HG03095 (cell line): ENCODE measurements around the gene DOK5.
"Not testable (repeated sequence)": the region's sequence is repeated elsewhere in the genome, so short reads cannot be mapped to it uniquely, and the experiment has no call there.

Source experiments
- ATAC-seq: cut with Tn5 transposase; IDR thresholded peaks from one replicate; pipeline ENCODE4 v1.9.1; 2021; ENCODE audit warnings: moderate library complexity; ENCODE audit not compliant: unreplicated experiment

The DOK5 gene

GRCh38 chr20:54475334-54476168 is at the start of gene DOK5:
Gene DOK5, plus strand, starts transcription at chr20:54475593. Its CDS starts 354 bp downstream, at chr20:54475947.
- no peak for ATAC-seq

GRCh38 chr20:54429364-54429763 is 46.0 kb upstream of the DOK5 start:
- no peak for ATAC-seq

GRCh38 chr20:54431156-54431944 is 44.0 kb upstream of the DOK5 start:
- ATAC-seq = no peak

GRCh38 chr20:54432966-54433365 is 42.4 kb upstream of the DOK5 start:
- ATAC-seq = no peak

GRCh38 chr20:54433636-54434035 is 41.8 kb upstream of the DOK5 start:
- ATAC-seq = no peak

- no peak for ATAC-seq
Measured at GRCh38 chr20:54434196-54434595, 41.2 kb upstream of the DOK5 start.

- no peak for ATAC-seq
Measured at GRCh38 chr20:54435015-54435414, 40.4 kb upstream of the DOK5 start.

- ATAC-seq = not testable (repeated sequence)
Measured at GRCh38 chr20:54436410-54436809, 39.0 kb upstream of the DOK5 start.

- ATAC-seq = no peak
Measured at GRCh38 chr20:54438166-54438565, 37.2 kb upstream of the DOK5 start.

- no peak for ATAC-seq
Measured at GRCh38 chr20:54450207-54450606, 25.2 kb upstream of the DOK5 start.

GRCh38 chr20:54451171-54451570 is 24.2 kb upstream of the DOK5 start:
- no peak for ATAC-seq

- ATAC-seq = no peak
Measured at GRCh38 chr20:54452277-54452676, 23.1 kb upstream of the DOK5 start.

- ATAC-seq = no peak
Measured at GRCh38 chr20:54454982-54455381, 20.4 kb upstream of the DOK5 start.

GRCh38 chr20:54456423-54456822 is 19.0 kb upstream of the DOK5 start:
- no peak for ATAC-seq

GRCh38 chr20:54456961-54457360 is 18.4 kb upstream of the DOK5 start:
- no peak for ATAC-seq

- no peak for ATAC-seq
Measured at GRCh38 chr20:54458219-54458618, 17.2 kb upstream of the DOK5 start.

- no peak for ATAC-seq
Measured at GRCh38 chr20:54459279-54459678, 16.1 kb upstream of the DOK5 start.

- ATAC-seq = no peak
Measured at GRCh38 chr20:54464003-54464402, 11.4 kb upstream of the DOK5 start.

GRCh38 chr20:54466127-54466526 is 9.3 kb upstream of the DOK5 start:
- no peak for ATAC-seq

- ATAC-seq = no peak
Measured at GRCh38 chr20:54467622-54468021, 7.8 kb upstream of the DOK5 start.

GRCh38 chr20:54468082-54468481 is 7.3 kb upstream of the DOK5 start:
- ATAC-seq = no peak

GRCh38 chr20:54469293-54469692 is 6.1 kb upstream of the DOK5 start:
- ATAC-seq = no peak
